Heart right ventricle (tissue), 16 donors: ENCODE measurements around the gene STUM. TPM values are rescaled to one million over a fixed set of nuclear protein-coding genes. Genes with fewer than 3 reads are reported as not detected.
"Not testable (repeated sequence)": the region's sequence is repeated elsewhere in the genome, so short reads cannot be mapped to it uniquely, and the experiment has no call there.

Experiments
- ATAC-seq, 8 donors: fragments of 200-7000 bp; cut with Tn5 transposase; one replicate each; pipeline ENCODE4 v1.9.1; 2020; ENCODE audit warnings: mild to moderate bottlenecking in 8 of 8, moderate library complexity in 8 of 8, moderate number of reproducible peaks in 1 of 8
- DNase-seq, 2 donors: peaks; one replicate each; pipeline ENCODE4 v3.0.0-alpha.2; 2020
- H3K27ac ChIP-seq, 10 donors: fragments of 200-600 bp; sonication (generic) in 2 of 10; one replicate each; pipeline versions ENCODE4 v1.5.0 to v1.8.0; 2020 to 2022; ENCODE audit warnings: mild to moderate bottlenecking in 3 of 10
- H3K27me3 ChIP-seq, 7 donors: fragments of 200-600 bp; one replicate each; pipeline ENCODE4 v1.8.0; 2021 to 2022; ENCODE audit warnings: mild to moderate bottlenecking in 2 of 7
- H3K36me3 ChIP-seq, 9 donors: fragments of 200-600 bp; sonication (generic) in 1 of 9; one replicate each; pipeline versions ENCODE4 v1.5.0 to v1.8.0; 2020 to 2022; ENCODE audit warnings: mild to moderate bottlenecking in 2 of 9
- H3K4me1 ChIP-seq, 9 donors: fragments of 200-600 bp; sonication (generic) in 1 of 9; one replicate each; pipeline versions ENCODE4 v1.5.0 to v1.8.0; 2020 to 2022; ENCODE audit warnings: mild to moderate bottlenecking in 4 of 9
- H3K4me3 ChIP-seq, 10 donors: fragments of 200-600 bp; sonication (generic) in 2 of 10; one replicate each; pipeline versions ENCODE4 v1.5.0 to v1.8.0; 2020 to 2022; ENCODE audit warnings: mild to moderate bottlenecking in 7 of 10, moderate library complexity in 2 of 10
- H3K9me3 ChIP-seq, 11 donors: fragments of 200-600 bp in 10 of 11; sonication (generic) in 2 of 11; one replicate each; pipeline versions ENCODE4 v1.5.0 to v1.8.0; 2013 to 2022; ENCODE audit warnings: mild to moderate bottlenecking in 2 of 11, control low read depth in 1 of 11, moderate library complexity in 1 of 11
- CTCF ChIP-seq, 9 donors: fragments of 200-600 bp; sonication (generic) in 2 of 9; IDR thresholded peaks; one replicate each; pipeline versions ENCODE4 v1.5.0 to v1.8.0; 2021 to 2022; ENCODE audit warnings: antibody characterized with exemption in 9 of 9, mild to moderate bottlenecking in 5 of 9, moderate library complexity in 1 of 9
- WGBS, 2 donors: extraction: QIAGEN DNeasy Blood & Tissue Kit; methylation state at CpG; one replicate each; pipeline ENCODE4 v1.1.7; 2013; ENCODE audit warnings: inconsistent platforms in 1 of 2; 5-methylcytosine and 5-hydroxymethylcytosine counted together
- intact Hi-C, 10 donors: fragments of 100-400 bp; cut with DNase I; formaldehyde crosslinking; loops; one replicate each; pipeline versions ENCODE4 v1.11.1 to v1.14.2; 2022
- polyA plus RNA-seq, 2 donors: library from polyadenylated mRNA; stranded (reverse); fragments of 200-250 nt; gene quantifications; one replicate each; pipeline ENCODE4 v1.2.3, GENCODE V29; 2013
- total RNA-seq, 10 donors: library from RNA; stranded (reverse); fragmentation: NEBNext Ultra II Directional in 3 of 10; extraction: Animal tissue kit (Norgen Biotek cat#: 25700) in 3 of 10; gene quantifications; one replicate each; pipeline versions ENCODE4 v1.2.1 to v1.2.4, GENCODE V29; 2021 to 2023
- donor health status: Arrhythmogenic right ventricular cardiomyopathy.
- donor health status: ischemic (EF 13 %, LVEDD 7.1; RV severe dilation, severe dysfunction).
- donor health status: healthy with polysubstance abuse.
- donor health status: DM: no; HTN: yes; CAD: no.
- donor health status: DM: no; HTN: no; CAD: no.
- donor health status: ischemic (EF 25% LVEDD 6.9; RV normal size, moderate dysfunction).
- donor health status: ischemic (EF 25% LVEDD 5.7; RV mildly dilated, moderate dysfunction).
- donor health status: healthy.
- donor health status: DM: yes; HTN: yes; CAD: no.
- donor health status: Ischemic cardiomyopathy.
- donor health status: ischemic (EF 35%, LVEDD 5.7; RV mildly dilated, moderate dysfunction).
- donor health status: nonischemic (EF 11% LVEDD 7.7; RV severe dilation, severe dysfunction).
- donor health status: DM: yes; HTN: yes; CAD: no.
- donor health status: PGD.
- donor health status: ischemic (EF 29% LVEDD 5.4; RV normal size, mild dysfunction).
- donor health status: nonischemic (EF 23%, LVEDD 6.1; RV moderate dilation, normal function).

Gene STUM
- total and polyA plus RNA-seq, 12 donors: 0.36 to 2.8 (median 0.94) TPM

GRCh38 chr1:226617109-226617508, 68.5 kb downstream of the STUM start:
- Histone ChIP-seq H3K27ac (no peak overlapping the region), H3K4me3 (no peak overlapping the region), H3K9me3 (peaks cover 0 to 14% (median 0%) of the 10 kb centered on the region in 11 donors), H3K27me3 (no peaks in the 10 kb centered on the region), H3K36me3 (no peaks in the 10 kb centered on the region), H3K4me1 (no peaks in the 10 kb centered on the region)
- DNase-seq (no peak), ATAC-seq (no peak)
- WGBS, 2 donors: 88 to 97% methylated on average over 8 of the region's 8 CpGs
- intact Hi-C loops: loop anchor here in 2 of 10 donors (10.0 kb wide), 1 partner anchor 192 kb away; no protein-coding TSS in a partner anchor
- no peak for TF ChIP-seq CTCF (IDR thresholded peaks at IDR 0.05)

- not testable (repeated sequence) for H3K4me3 ChIP-seq, H3K27ac ChIP-seq, H3K4me1 ChIP-seq, DNase-seq, H3K36me3 ChIP-seq, H3K27me3 ChIP-seq, ATAC-seq
- peaks cover 0 to 18% (median 0%) of the 10 kb centered on the region in 11 donors for H3K9me3 ChIP-seq
- 100% methylated on average over 1 of the region's 1 CpG for WGBS, 2 donors
- intact Hi-C loops: loop anchor here in 2 of 10 donors (10.0 kb wide), 1 partner anchor 193 kb away; no protein-coding TSS in a partner anchor
Measured at GRCh38 chr1:226617719-226618118, 69.2 kb downstream of the STUM start.

GRCh38 chr1:226618380-226618779, 69.8 kb downstream of the STUM start:
- DNase-seq: no peak
- no peak for ATAC-seq

GRCh38 chr1:226619031-226619430, 70.5 kb downstream of the STUM start:
- H3K4me3 ChIP-seq: no peak overlapping the region
- no peak for DNase-seq
- no peak for TF ChIP-seq CTCF (IDR thresholded peaks at IDR 0.05)

More at GRCh38 chr1:226618380-226618779, 69.8 kb downstream of the STUM start:
- H3K4me3 ChIP-seq: no peak overlapping the region
- peaks cover 0 to 18% (median 0%) of the 10 kb centered on the region in 11 donors for H3K9me3 ChIP-seq
- TF ChIP-seq CTCF (IDR thresholded peaks at IDR 0.05): no peak
- intact Hi-C loops: loop anchor here in 2 of 10 donors (10.0 kb wide), 1 partner anchor 194 kb away; no protein-coding TSS in a partner anchor
- H3K27ac ChIP-seq: no peak overlapping the region
- no peaks in the 10 kb centered on the region for H3K36me3 ChIP-seq
- no peaks in the 10 kb centered on the region for H3K27me3 ChIP-seq
- no peaks in the 10 kb centered on the region for H3K4me1 ChIP-seq
- WGBS, 2 donors: 65 to 91% methylated on average over 5 of the region's 5 CpGs

GRCh38 chr1:226622012-226622411, 73.4 kb downstream of the STUM start:
- ATAC-seq (no peak), DNase-seq (no peak)
- intact Hi-C loops: loop anchor here in 1 of 10 donors (10.0 kb wide), 1 partner anchor 197 kb away; no protein-coding TSS in a partner anchor
- Histone ChIP-seq H3K9me3 (peaks cover 0 to 18% (median 0%) of the 10 kb centered on the region in 11 donors), H3K27ac (no peak overlapping the region), H3K27me3 (no peaks in the 10 kb centered on the region), H3K4me3 (no peak overlapping the region), H3K36me3 (no peaks in the 10 kb centered on the region), H3K4me1 (peaks cover 0 to 10% (median 0%) of the 10 kb centered on the region in 9 donors)
- TF ChIP-seq CTCF (IDR thresholded peaks at IDR 0.05): no peak

More at GRCh38 chr1:226619031-226619430, 70.5 kb downstream of the STUM start:
- WGBS, 2 donors: 92 to 93% methylated on average over 7 of the region's 7 CpGs
- Histone ChIP-seq H3K27ac (no peak overlapping the region), H3K4me1 (no peaks in the 10 kb centered on the region), H3K9me3 (peaks cover 0 to 18% (median 0%) of the 10 kb centered on the region in 11 donors), H3K27me3 (no peaks in the 10 kb centered on the region), H3K36me3 (no peaks in the 10 kb centered on the region)
- no peak for ATAC-seq
- intact Hi-C loops: loop anchor here in 2 of 10 donors (10.0 kb wide), 1 partner anchor 194 kb away; no protein-coding TSS in a partner anchor
